GM19452 (cell line): ENCODE measurements around the gene HLA-DPB1.
"Not testable (repeated sequence)": the region's sequence is repeated elsewhere in the genome, so short reads cannot be mapped to it uniquely, and the experiment has no call there.

Experiments used
- ATAC-seq: cut with Tn5 transposase; IDR thresholded peaks from one replicate; pipeline ENCODE4 v1.9.1; 2021; ENCODE audit not compliant: unreplicated experiment

HLA-DPB1 gene

GRCh38 chr6:33101121-33101737 is 25.4 kb downstream of the HLA-DPB1 start:
- ATAC-seq, result not testable (repeated sequence)

GRCh38 chr6:33103776-33104175 is 28.0 kb downstream of the HLA-DPB1 start:
- no peak for ATAC-seq

GRCh38 chr6:33104887-33105286 is 29.1 kb downstream of the HLA-DPB1 start:
- ATAC-seq, result no peak

- no peak for ATAC-seq
Measured at GRCh38 chr6:33105386-33105785, 29.6 kb downstream of the HLA-DPB1 start.

GRCh38 chr6:33105916-33106871 is 30.4 kb downstream of the HLA-DPB1 start:
- ATAC-seq, result no peak

- ATAC-seq, result no peak
Measured at GRCh38 chr6:33107641-33108040, 31.9 kb downstream of the HLA-DPB1 start.

DNA sequence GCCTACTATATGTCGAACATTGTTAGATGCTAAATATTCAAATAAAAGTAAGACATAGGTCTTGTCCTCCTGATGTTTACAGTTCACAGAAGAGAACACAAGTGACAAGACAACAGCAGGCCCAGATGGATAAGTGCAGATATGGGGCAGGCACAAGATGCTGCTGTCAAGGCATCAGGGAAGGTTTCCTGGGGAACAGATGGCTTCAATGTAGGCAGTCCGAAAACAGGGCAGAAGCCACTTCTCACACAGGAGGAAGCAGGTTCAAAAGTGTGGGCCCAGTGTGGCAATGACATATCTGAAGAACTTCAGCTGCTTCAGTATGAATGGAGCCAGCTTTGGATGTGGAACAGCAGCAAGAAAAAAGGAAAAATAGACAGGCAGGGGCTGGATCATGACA is 32.5 kb downstream of the HLA-DPB1 start:
- no peak for ATAC-seq

- peak; percentile 81 for ATAC-seq
Measured at GRCh38 chr6:33112148-33112547, 36.4 kb downstream of the HLA-DPB1 start.

- no peak for ATAC-seq
Measured at GRCh38 chr6:33113755-33114154, 38.0 kb downstream of the HLA-DPB1 start.

- ATAC-seq, result no peak
Measured at GRCh38 chr6:33114406-33114805, 38.6 kb downstream of the HLA-DPB1 start.

- ATAC-seq, result no peak
Measured at GRCh38 chr6:33116417-33116816, 40.6 kb downstream of the HLA-DPB1 start.

DNA sequence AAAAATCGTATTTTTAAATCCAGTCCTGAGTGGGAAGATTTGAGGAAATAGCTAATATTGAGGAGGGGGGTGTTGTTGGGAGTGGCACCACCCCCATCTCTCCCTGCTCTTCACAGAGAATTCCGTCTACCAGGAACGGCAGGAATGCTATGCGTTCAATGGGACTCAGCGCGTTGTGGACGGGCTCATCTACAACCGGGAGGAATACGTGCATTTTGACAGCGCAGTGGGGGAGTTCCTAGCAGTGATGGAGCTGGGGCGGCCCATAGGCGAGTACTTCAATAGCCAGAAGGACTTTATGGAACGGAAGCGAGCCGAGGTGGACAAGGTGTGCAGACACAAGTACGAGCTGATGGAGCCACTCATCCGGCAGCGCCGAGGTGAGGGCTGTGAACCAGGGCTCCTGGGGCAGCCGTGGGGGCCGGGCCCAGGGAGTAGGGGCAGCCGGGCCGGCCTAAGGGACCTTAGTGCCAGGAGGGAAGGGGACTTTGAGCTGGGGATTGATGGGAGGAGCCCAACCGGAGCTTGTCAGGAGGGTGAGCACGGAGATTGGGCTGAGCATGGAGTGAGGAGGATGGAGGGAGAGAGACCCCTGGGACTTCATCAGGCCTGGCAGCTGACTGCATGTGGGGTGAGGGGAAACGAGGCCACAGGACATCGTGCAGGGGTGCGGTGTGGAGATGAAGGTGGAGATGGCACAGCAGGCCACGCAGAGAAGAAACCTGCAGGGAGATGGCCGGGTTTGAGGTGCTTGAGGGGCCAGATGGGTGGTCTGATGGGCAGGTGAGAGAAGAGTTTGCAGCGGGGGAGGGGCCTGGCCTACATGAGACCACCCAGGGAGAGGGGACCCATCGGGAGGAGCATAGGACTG is 41.3 kb downstream of the HLA-DPB1 start:
- ATAC-seq, result no peak

GRCh38 chr6:33117811-33118277 is 42.1 kb downstream of the HLA-DPB1 start:
- ATAC-seq, result no peak

- ATAC-seq, result no peak
Measured at GRCh38 chr6:33118525-33119123, 42.8 kb downstream of the HLA-DPB1 start.

GRCh38 chr6:33120001-33120400 is 44.2 kb downstream of the HLA-DPB1 start:
- ATAC-seq, result no peak

DNA sequence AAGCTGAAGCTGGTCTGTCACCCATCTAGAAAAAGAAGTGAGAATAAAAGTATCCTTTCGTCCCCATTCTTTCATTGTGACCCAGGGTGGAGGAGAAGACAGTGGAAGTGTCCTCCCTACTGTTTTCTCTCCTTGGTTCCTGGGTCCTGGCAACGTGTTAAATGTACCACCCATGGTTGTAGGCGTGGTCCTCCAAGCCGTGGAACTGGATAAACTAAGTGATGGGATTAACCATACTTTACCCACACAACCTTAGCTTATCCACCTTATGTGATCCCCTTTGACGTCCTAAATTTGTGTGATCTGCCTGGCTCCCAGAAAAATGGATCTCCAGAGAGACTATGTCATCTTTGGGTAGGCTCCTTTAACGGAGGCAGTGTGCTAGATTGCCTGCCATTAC is 47.4 kb downstream of the HLA-DPB1 start:
- no peak for ATAC-seq

GRCh38 chr6:33123732-33124524 is 48.1 kb downstream of the HLA-DPB1 start:
- ATAC-seq, result no peak

DNA sequence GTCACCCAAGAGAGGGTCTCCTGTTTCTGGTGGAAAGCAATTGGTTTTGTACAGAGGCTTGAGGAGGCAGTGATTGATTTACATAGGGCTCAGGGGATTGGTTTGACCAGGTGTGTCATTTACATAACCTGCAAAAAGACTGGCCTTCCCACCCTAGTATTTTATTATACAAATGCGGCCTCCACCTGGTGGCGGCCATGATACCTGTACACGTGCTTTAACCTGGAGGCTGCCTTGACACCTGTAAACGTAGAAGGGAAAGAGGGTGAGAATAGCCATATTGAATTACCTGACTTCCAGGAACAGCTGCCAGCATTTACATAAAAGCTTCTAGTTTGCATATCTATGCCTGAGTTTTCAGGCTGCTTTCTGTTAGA is 48.7 kb downstream of the HLA-DPB1 start:
- no peak for ATAC-seq

DNA sequence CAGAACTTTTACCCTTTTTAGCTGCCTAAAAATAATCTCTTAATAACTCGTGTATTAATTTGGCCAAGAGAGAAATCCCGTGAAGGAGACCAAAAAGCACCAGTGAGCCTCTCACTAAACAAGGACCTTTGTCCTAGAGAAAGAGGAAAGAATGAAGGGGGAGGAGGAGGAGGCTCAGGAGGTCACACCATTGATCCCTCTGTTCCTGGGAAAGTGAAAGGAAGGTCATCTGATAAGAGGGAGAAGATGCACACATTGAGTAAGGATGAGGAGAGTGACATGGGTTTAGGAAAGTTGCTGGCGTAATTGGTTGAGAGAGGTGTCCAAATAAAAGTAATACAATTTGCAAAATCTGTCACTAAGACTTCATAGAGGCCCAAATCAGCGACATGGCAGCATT is 49.2 kb downstream of the HLA-DPB1 start:
- ATAC-seq, result no peak

DNA sequence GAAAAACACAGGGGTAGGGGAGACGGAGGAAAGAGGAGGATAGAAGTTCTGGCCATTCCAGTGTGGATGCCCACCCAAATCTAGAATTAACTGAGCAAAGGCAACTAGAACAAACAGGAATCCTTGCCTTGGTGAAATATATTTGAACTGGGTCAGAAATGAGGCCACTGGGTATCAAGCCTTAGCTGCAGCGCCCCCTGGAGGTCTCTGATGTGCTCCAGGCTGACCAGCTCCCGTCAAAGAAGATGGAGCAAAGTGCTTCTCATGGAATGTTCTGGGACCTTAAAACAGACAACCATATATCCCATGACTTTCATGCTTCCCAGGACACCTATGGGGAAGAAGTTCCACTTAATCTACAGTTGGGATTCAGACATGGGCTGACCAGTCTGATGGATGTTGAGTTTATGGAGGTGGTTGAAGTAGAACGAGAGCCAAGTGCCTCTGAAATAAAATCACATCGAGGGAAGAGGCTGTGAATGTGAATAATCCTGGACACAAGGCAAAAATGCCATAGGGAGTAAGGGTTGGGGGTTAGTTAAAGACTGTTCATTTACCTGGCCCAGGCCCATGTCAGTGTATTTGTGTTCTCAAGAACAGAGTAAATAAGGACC is 50.4 kb downstream of the HLA-DPB1 start:
- ATAC-seq, result no peak
